ENCODE results near the gene FDXR.

GRCh38 chr17:74816905-74817620 lies 55.7 kb downstream of the FDXR start:
- TF ChIP-seq ZNF274 (IDR thresholded peaks at IDR 0.05; ENCODE audit: low read depth, low read length): no peak
- no peak for TF ChIP-seq YY1 (IDR thresholded peaks at IDR 0.05; ENCODE audit: insufficient read depth, insufficient read length)
